GM12891 (cell line): ENCODE measurements around the gene KCNK16.

Source experiments
- PAX5 ChIP-seq: IDR thresholded peaks from 2 replicates; pipeline ENCODE4 v1.6.1; 2011; ENCODE audit warnings: low read length, moderate library complexity, mild to moderate bottlenecking; ENCODE audit not compliant: insufficient read depth, severe bottlenecking
- POLR2A ChIP-seq: IDR thresholded peaks from 2 replicates; pipeline ENCODE4 v1.6.1; 2011; ENCODE audit warnings: low read depth, low read length, control low read depth
- POLR2AphosphoS5 ChIP-seq: IDR thresholded peaks from 2 replicates; pipeline ENCODE4 v1.6.1; 2011; ENCODE audit warnings: low read depth, low read length, control low read depth
- POU2F2 ChIP-seq: IDR thresholded peaks from 2 replicates; pipeline ENCODE4 v1.6.1; 2011; ENCODE audit warnings: low read depth, mild to moderate bottlenecking, control low read depth, low read length, moderate library complexity
- SPI1 ChIP-seq: IDR thresholded peaks from 2 replicates; pipeline ENCODE4 v1.6.1; 2011; ENCODE audit warnings: low read depth, low read length, control low read depth
- TAF1 ChIP-seq: IDR thresholded peaks from 2 replicates; pipeline ENCODE4 v1.6.1; 2011; ENCODE audit warnings: low read depth, low read length, control low read depth

DNA sequence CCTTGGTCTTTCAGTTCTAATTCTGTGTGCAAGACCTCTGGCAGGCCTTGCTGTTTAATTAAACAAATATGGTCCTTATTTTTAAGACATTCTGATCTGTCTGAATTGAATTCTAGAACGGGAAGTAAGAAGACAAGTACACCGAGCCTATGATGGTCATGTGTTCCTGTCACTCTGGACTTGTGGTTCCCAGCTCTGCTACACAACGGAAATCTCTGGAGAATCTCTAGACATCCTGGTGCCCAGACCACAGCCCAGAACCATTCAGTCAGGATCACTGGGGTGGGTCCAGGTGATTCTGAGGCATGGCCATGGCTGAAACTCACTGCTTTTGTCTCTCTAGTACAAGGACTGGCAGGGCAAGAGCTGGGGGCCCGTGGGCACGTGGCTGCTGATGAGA, 15.9 kb upstream of the KCNK16 start:
- TF ChIP-seq POLR2A (no peak), POLR2AphosphoS5 (no peak), TAF1 (no peak), POU2F2 (no peak), SPI1 (no peak), PAX5 (no peak)
